Smooth muscle cell (in vitro differentiated cells): ENCODE data around the gene RBMS3. TPM values are rescaled to one million over a fixed set of nuclear protein-coding genes. Genes with fewer than 3 reads are reported as not detected.

ENCODE experiments used
- DNase-seq: peaks from one replicate; lab custom pipeline; 2025; ENCODE audit not compliant: unreplicated experiment; lab: John Stamatoyannopoulos, UW
- H2AFZ ChIP-seq: fragments of 200-600 bp; sonication (generic); 2 replicates; pipeline ENCODE4 v1.6.0; 2016; ENCODE audit warnings: antibody characterized with exemption, low read depth, mild to moderate bottlenecking
- H3F3A ChIP-seq: fragments of 200-600 bp; sonication (generic); 2 replicates; pipeline ENCODE4 v1.6.0; 2017; ENCODE audit warnings: antibody characterized with exemption, low read depth
- H3K27ac ChIP-seq: fragments of 200-600 bp; sonication (generic); 2 replicates; pipeline ENCODE4 v1.5.1; 2016; ENCODE audit warnings: low read depth, mild to moderate bottlenecking
- H3K27me3 ChIP-seq: fragments of 200-600 bp; sonication (generic); 2 replicates; pipeline ENCODE4 v1.6.1; 2016; ENCODE audit warnings: low read depth, mild to moderate bottlenecking
- H3K36me3 ChIP-seq: fragments of 200-600 bp; sonication (generic); 2 replicates; pipeline ENCODE4 v1.5.1; 2016; ENCODE audit warnings: low read depth
- H3K4me1 ChIP-seq: fragments of 200-600 bp; sonication (generic); 2 replicates; pipeline ENCODE4 v1.5.1; 2016; ENCODE audit warnings: low read depth
- H3K4me2 ChIP-seq: fragments of 200-600 bp; sonication (generic); 2 replicates; pipeline ENCODE4 v1.6.0; 2016; ENCODE audit warnings: mild to moderate bottlenecking
- H3K4me3 ChIP-seq: fragments of 200-600 bp; sonication (generic); 2 replicates; pipeline ENCODE4 v1.5.1; 2016; ENCODE audit warnings: mild to moderate bottlenecking
- H3K79me2 ChIP-seq: fragments of 200-600 bp; sonication (generic); 2 replicates; pipeline ENCODE4 v1.6.0; 2016; ENCODE audit warnings: low read depth, mild to moderate bottlenecking
- H3K9ac ChIP-seq: fragments of 200-600 bp; sonication (generic); 2 replicates; pipeline ENCODE4 v1.6.0; 2016; ENCODE audit warnings: low read depth
- H3K9me3 ChIP-seq: fragments of 200-600 bp; sonication (generic); replicated peaks from 2 replicates; pipeline ENCODE4 v1.5.1; 2016; ENCODE audit warnings: low read depth
- H4K20me1 ChIP-seq: fragments of 200-600 bp; sonication (generic); 2 replicates; pipeline ENCODE4 v1.6.0; 2016; ENCODE audit warnings: low read depth
- CTCF ChIP-seq: fragments of 200-600 bp; sonication (generic); IDR thresholded peaks from 2 replicates; pipeline ENCODE4 v1.5.1; 2017; ENCODE audit warnings: borderline replicate concordance, mild to moderate bottlenecking, antibody characterized with exemption; ENCODE audit not compliant: insufficient read depth, poor library complexity, severe bottlenecking
- WGBS: methylation state at CpG from one replicate; pipeline ENCODE4 v1.1.7; 2016; ENCODE audit warnings: low lambda C conversion rate; 5-methylcytosine and 5-hydroxymethylcytosine counted together
- polyA plus RNA-seq: library from polyadenylated mRNA; unstranded; fragments of >200 nt; fragmentation: Nextera tagmentation; extraction: Ambion mirVana; gene quantifications from 2 replicates; pipeline ENCODE4 v1.2.1, GENCODE V29; 2016
- total RNA-seq: library from RNA; depleted of rRNA; stranded (reverse); fragments of >200 nt; gene quantifications from 2 replicates; pipeline ENCODE4 v1.2.3, GENCODE V29; 2014

RBMS3 gene
- total and polyA plus RNA-seq, 2 experiments from 2014 or later, result 42.9 to 50.6 TPM

GRCh38 chr3:29567501-29567900 is 286.6 kb downstream of the RBMS3 start:
- H3K79me2 ChIP-seq, result peaks cover 84% of the 10 kb centered on the region
- no peaks in the 10 kb centered on the region for H3K36me3 ChIP-seq
- no peak overlapping the region for H2AFZ ChIP-seq
- no peaks in the 10 kb centered on the region for H3F3A ChIP-seq
- no peak overlapping the region for H3K27ac ChIP-seq
- DNase-seq, result no peak
- TF ChIP-seq CTCF, result no peak
- H3K9ac ChIP-seq, result no peak overlapping the region
- H3K4me3 ChIP-seq, result no peak overlapping the region
- WGBS, result 78% methylated on average over 4 of the region's 4 CpGs
- H3K4me2 ChIP-seq, result no peak overlapping the region
- no peaks in the 10 kb centered on the region for H3K4me1 ChIP-seq
- no peaks in the 10 kb centered on the region for H3K9me3 ChIP-seq
- H4K20me1 ChIP-seq, result no peaks in the 10 kb centered on the region
- no peaks in the 10 kb centered on the region for H3K27me3 ChIP-seq

- Histone ChIP-seq H3K79me2 (peaks cover 91% of the 10 kb centered on the region), H3K4me2 (no peak overlapping the region), H3K4me3 (no peak overlapping the region), H3K4me1 (no peaks in the 10 kb centered on the region), H3F3A (no peaks in the 10 kb centered on the region), H3K27ac (no peak overlapping the region), H3K9ac (no peak overlapping the region), H3K9me3 (no peaks in the 10 kb centered on the region), H3K27me3 (no peaks in the 10 kb centered on the region), H4K20me1 (no peaks in the 10 kb centered on the region), H2AFZ (no peak overlapping the region), H3K36me3 (no peaks in the 10 kb centered on the region)
- no peak for TF ChIP-seq CTCF
- 92% methylated on average over 2 of the region's 2 CpGs for WGBS
- DNase-seq, result no peak
Observed at GRCh38 chr3:29568355-29568754, 287.5 kb downstream of the RBMS3 start.

DNA sequence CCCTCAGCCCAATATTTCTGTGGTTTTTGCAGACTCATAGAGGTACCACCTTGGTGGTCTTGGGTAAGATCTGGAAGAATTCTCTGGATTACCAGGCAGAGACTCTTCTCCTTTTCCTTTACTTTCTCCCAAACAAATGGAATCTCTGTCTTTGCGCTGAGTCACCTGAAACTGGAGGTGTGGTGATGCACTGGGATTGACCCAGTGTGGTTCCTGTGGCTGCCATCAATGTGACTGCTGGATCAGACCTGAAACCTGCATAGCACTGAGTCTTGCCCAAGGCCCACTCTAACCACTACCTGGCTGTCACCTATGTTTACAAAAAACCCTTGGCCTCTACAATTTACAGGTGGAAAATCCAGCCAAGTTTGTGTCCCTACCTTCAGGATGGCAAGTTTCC is 295.3 kb downstream of the RBMS3 start:
- Histone ChIP-seq H2AFZ (no peak overlapping the region), H3K4me1 (peaks cover 14% of the 10 kb centered on the region), H4K20me1 (peaks cover 18% of the 10 kb centered on the region), H3K27me3 (no peaks in the 10 kb centered on the region), H3K4me2 (no peak overlapping the region), H3K36me3 (no peaks in the 10 kb centered on the region), H3F3A (no peaks in the 10 kb centered on the region), H3K9me3 (no peaks in the 10 kb centered on the region), H3K9ac (no peak overlapping the region), H3K27ac (no peak overlapping the region), H3K4me3 (no peak overlapping the region), H3K79me2 (peaks cover 84% of the 10 kb centered on the region)
- WGBS, result 100% methylated on average over 1 of the region's 1 CpG
- TF ChIP-seq CTCF, result no peak
- no peak for DNase-seq

DNA sequence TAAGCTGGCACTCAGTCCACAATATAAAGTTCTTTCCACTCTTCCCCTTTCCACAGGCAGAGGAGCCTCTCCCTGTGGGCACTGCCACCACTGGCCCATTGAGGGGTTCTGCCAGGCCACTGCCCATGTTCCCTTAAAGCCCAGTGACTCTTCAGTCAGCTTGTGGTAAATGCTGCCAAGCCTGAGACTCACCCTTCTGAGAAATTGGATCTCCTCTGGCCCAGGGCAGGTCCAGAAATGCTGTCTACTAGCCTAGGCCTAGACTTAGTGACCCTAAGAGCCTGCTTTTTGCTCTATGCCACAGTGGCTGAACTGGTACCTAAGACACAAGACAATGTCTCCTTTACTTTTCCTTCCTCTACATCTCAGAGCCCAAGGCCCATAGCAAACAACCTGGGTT is 295.8 kb downstream of the RBMS3 start:
- Histone ChIP-seq H3K36me3 (no peaks in the 10 kb centered on the region), H3K79me2 (peaks cover 79% of the 10 kb centered on the region), H3K27me3 (no peaks in the 10 kb centered on the region), H3K4me2 (no peak overlapping the region), H3K4me1 (peaks cover 14% of the 10 kb centered on the region), H3F3A (peaks cover 3% of the 10 kb centered on the region), H3K27ac (no peak overlapping the region), H4K20me1 (peaks cover 18% of the 10 kb centered on the region), H2AFZ (no peak overlapping the region), H3K9me3 (no peaks in the 10 kb centered on the region), H3K4me3 (no peak overlapping the region), H3K9ac (no peak overlapping the region)
- TF ChIP-seq CTCF, result no peak
- no peak for DNase-seq
